HG03520 (cell line): ENCODE results near the gene EIF3F.

Experiments used
- ATAC-seq: cut with Tn5 transposase; IDR thresholded peaks from one replicate; pipeline ENCODE4 v1.9.1; 2021; ENCODE audit warnings: mild to moderate bottlenecking, moderate library complexity; ENCODE audit not compliant: unreplicated experiment

Gene EIF3F

DNA sequence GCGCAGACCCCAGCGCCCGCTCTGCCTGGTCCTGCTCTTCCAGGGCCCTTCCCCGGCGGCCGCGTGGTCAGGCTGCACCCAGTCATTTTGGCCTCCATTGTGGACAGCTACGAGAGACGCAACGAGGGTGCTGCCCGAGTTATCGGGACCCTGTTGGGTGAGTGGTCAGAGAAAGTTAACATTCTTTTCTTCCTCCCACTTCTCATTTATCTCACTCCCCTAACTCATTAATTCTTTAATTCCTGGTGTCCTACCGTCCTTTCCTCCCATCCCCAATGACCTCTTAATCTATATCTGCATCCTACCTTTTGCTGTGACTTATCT lies 385 bp downstream of the EIF3F start:
- peak; percentile 1 for ATAC-seq

DNA sequence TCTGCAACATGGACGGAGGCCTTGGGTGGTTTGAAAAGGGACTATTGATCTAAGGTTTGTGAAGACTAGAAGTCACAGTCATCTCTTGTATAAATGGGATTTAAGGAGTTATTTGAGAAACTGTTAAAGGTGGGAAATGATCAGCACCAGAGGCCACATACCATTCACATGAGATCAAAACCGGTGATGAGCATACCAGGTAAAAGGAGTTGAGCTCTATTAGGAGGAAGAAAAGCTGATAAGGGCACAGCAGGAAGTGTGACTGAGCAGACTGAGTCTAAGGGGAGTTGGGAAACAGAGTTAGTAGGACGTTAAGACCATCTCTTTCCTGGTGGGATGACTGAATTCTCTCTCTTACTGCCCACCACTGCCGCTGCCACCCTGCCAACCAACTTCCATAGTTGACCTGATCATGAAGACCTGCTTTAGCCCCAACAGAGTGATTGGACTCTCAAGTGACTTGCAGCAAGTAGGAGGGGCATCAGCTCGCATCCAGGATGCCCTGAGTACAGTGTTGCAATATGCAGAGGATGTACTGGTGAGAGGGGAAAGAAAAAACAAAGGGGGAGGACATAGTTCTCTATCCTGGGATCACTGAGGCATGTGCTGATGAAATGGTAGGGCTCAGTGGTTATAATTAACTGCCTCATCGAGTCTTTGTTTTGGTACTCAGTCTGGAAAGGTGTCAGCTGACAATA lies 7.6 kb downstream of the EIF3F start:
- no peak for ATAC-seq

DNA sequence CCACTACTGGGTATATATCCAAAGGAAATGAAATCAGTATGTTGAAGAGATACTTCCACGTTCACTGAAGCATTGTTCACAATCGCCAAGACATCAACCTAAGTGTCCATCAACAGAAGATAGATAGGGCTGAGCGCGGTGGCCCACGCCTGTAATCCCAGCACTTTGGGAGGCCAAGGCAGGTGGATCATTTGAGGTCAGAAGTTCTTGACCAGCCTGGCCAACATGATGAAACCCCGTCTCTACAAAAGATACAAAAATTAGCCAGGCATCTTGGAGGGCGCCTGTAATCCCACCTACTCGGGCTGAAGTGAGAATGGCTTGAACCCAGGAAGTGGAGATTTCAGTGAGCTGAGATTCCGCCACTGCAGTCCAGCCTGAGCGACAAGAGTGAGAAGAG lies 12.7 kb downstream of the EIF3F start:
- ATAC-seq = no peak

DNA sequence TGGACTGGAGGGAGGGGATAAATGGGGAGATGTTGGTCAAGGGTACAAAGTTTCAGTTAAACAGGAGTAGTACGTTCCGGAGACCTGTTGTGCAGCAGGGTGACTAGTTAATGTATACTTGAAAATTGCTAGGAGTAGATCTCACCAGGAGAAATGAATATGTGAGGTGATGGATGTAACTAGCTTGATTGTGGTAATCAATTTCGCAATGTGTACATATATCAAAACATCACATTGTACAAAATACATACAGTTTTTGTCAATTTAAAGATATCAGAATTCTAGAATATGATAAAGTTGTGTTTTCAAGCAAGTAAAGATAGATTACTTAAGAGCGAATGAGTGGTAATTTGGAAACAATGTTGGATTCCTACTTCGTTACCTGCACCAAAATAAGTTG lies 13.3 kb downstream of the EIF3F start:
- ATAC-seq = no peak

DNA sequence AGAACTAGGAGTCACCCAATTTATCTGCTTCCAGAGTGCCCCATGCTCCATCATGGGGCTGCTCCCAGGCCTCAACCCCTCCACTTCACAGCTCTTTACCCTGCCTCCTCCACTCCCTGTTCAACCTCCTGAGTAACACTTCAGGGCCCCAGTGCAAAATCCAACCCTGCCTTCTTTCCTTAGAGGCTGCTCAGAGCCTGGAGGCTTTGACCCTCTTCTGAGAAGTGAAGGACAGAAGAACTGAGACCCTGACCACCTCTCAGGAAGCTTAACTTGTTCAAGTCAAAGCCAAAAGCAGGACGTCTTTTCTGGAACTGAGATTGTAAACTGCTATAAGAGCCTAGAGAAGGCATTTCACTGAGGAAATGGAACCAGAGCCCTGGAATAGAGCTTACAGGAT lies 15.5 kb downstream of the EIF3F start:
- ATAC-seq = no peak

DNA sequence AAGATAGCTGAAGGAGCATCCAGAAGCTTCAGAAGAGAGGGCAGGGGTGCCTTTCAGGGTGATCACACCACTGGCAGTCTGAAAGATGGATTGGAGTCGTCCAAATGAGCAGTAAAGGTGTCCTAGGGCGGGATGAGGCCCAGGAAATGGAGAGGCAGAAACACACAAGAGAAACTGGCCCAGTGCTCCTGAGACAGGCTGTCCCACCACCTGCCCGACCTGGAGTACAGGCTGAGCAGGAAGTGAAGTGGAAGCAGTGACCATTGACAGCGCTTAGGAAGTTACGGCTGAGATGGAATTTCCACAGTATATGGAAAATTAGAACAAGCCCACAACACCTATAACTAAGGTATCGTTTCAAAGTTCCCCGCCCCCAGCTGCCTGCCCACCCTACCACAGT lies 16.1 kb downstream of the EIF3F start:
- ATAC-seq = no peak

DNA sequence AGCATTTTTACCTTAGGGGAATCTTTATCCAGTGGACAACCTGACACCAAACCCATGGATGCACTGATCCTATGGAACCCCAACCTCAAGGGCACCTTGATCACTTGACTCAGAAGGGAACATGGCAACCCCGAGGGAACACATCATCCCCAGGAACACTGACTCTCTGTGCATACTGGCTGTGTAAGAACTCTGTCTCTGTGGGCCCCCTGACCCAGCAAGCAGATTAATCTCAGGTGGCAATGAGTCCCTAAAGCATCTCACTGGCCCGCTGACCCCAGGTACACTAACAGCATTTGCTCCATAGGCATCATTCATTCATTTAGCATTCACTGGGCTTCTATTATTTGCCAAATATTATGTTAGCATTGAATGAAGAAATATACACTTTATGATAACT lies 16.9 kb downstream of the EIF3F start:
- ATAC-seq = no peak

DNA sequence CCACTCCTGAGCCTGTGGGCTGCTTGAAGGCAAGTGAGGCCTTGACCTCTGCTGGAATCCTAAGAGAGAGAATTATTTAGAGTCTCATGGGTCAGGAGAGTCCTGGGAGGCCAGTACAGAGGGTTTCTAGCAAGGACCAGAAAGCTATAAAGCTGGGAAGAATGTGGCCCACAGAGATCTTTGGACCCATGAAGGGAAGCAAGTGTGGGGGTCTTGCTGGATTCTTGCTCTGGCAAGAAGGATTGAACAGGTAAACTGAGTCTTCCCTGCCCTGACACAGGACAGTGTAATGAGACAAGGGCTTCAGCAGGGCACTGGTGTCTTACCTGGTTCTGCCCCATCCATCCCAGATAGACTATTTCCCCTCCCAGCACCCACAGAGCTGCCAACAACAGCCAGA lies 18.4 kb downstream of the EIF3F start:
- ATAC-seq = no peak

DNA sequence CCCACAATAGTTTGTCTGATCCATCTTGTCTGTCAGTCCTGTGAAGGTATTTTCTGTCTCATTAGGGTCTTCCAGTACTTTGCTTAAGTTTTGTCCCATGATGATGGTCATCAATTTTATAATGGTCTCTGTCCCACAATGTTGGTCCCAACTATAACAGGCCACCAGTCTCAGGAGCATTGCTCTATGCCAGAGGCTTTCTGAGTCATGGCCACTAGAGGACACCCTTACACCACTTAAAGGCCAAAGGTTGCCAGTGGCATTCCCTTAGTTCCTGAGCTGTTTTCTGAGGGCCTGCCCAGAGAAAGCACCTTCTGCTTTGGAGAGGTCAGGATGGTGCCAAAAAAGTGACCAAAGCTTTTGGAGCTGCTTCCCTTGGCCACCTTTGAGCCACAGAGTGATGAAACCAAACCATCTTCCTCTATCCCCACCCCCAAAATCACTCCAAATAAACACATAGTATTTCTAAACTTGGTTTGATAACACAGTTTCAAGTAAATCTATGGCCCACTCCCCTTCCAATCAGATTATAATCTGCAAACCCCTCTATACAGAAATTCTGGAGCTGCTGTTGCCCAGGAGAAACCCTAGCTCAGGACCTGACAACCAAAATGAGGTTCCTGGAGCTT lies 19.3 kb downstream of the EIF3F start:
- peak; percentile 74 for ATAC-seq

DNA sequence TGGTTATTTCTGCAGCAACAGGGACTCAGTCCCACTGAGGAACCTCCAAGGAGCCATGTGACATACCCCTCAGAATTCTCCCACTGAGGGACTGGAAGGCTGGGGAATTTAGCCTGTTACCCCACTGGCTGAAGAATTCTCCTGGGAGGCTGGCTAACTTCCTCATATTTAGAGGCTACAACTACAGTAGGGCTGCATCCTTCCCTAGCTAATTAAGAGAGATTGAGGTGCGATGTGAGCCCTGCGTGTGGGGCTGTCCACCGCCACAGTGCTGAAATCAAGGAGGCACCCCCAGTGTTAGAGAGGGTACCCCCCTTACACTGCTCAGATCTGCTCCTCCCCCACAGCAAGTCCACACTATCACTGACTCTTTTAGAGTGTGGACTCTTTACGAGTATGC lies 21.1 kb downstream of the EIF3F start:
- no peak for ATAC-seq

DNA sequence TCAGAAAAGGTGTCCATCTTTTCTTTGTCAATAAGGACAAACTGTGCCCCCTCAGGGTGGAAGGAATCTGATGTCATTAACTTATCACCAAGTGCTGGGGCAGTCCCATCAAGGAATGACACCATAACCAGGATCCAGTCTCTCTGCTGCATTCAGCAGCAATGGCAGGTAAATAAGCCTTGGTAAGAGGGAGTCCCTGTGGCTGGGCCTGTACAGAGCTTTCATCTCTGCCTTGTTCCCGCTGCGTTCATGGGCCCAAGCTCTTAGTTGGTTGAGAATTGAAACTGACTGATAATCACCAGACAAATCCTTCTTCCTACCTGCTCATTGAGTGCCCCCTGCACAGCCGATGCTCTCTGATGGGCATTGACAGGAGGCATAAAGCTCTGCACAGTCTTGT lies 22.7 kb downstream of the EIF3F start:
- no peak for ATAC-seq

DNA sequence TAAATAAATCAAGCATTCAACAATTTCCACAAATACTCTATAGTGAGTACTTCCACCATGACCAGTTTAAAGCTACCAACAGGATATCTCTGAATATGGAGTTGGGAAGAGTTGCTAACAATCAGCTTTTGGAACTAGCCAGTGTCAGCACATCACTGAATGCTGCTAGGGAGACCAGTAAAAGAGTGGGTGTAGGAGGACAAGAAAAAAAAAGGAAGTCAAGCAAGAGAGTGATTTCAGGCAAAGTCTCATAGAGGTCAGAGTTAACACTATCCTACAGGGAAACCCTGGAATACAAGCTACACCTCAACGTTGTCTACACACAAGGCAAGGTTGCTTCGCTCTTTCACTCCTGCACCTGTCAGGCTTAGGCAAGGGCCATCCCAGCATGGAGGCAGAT lies 24.2 kb downstream of the EIF3F start:
- no peak for ATAC-seq

DNA sequence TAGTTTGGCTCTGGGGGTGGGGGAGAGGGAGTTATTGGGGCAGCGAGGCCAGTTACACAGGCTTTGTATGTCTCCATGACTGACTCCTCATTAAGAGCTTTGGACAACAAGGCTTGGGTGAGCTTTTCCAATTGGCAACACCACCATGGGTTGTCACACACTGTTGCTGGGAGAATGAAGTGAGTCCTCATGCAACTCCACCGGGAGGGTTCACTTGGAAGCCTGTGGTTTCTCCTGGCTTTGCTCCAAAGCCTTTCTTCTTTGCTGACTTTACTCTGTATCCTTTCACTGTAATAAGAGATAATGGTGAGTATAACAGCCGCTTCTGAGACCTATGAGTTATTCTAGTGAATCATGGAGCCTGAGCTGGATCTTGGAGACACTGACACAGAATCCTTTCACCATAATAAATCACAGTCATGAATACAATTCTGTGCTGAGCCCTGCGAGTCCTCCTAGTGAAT lies 24.9 kb downstream of the EIF3F start:
- no peak for ATAC-seq

DNA sequence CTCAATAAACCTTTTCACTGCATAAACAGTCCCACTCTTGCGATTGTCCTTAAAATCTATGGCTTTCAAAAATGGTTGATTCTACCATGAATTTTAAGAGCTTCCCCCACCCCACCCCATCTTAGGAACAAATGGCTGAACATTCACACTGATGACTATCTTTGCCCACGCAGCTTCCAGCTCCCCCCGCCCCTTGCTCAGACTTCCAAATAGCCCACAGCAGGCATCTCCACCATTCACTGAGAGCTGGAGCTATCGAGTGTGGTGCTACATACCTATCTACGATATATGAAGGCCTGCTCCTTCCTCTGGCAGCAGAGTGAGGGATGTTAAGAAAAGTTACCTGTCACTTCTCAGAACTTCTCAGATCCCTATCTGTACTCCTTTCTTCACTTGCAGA lies 26.7 kb downstream of the EIF3F start:
- ATAC-seq = no peak

DNA sequence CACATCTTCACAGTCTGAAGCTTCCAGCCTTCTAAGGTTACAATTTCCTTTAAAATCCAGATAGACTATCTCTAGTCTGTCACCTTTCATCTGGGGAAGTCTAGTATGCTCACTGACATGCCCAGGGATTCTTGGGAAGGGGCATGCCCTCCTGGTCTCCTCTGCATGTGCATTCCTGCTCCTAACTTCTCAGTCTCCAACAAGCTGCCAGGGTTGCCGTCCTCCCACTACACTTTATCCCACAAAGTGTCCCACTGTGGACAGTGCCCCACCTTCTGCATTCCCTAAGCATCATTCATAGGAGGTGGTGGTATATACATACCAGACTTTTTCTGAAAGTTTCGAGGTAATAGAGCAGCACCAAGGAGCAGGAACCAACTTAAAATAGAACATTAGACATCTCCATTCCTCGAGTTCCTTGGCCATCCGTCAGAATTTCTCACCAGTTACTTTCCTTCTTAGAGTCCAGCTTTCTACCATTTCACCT lies 28.7 kb downstream of the EIF3F start:
- no peak for ATAC-seq

DNA sequence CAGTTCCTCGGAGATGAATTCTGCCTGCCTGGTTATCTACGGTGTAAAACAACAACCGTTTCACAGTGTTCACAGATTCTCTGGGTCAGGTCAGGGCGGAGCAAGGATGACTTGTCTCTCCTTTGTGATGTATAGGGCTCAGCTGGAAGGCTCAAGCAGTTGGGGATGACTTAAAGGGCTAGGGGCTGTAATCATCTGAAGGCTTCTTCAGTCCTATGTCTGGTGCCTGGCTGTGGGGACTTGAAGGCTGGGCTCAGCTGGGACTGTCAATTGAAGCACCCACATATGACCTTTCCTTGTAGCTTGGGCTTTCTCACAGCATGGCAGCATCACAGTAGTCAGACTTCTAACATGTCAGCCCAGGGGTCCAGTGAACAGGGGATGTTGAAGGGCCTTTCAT lies 29.3 kb downstream of the EIF3F start:
- no peak for ATAC-seq

DNA sequence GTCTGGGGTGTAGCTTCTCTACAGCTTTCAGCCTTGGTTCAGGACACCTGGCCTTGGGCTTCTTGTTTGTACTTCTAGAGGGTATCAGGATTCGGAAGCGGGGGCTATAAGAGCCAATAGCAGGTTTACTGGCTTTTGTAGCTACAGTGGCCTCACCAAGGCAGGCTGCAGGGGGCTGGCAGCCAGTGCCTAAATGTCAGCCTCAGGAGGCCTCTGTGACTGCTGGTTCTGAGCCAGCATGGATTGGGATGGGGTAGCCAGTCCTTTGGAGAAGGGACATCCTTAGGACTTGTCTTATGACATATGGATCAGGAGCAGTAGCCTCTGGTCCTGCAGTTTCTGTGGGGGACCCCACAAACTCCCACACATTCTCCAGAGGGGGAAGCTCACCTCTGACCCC lies 29.9 kb downstream of the EIF3F start:
- no peak for ATAC-seq

DNA sequence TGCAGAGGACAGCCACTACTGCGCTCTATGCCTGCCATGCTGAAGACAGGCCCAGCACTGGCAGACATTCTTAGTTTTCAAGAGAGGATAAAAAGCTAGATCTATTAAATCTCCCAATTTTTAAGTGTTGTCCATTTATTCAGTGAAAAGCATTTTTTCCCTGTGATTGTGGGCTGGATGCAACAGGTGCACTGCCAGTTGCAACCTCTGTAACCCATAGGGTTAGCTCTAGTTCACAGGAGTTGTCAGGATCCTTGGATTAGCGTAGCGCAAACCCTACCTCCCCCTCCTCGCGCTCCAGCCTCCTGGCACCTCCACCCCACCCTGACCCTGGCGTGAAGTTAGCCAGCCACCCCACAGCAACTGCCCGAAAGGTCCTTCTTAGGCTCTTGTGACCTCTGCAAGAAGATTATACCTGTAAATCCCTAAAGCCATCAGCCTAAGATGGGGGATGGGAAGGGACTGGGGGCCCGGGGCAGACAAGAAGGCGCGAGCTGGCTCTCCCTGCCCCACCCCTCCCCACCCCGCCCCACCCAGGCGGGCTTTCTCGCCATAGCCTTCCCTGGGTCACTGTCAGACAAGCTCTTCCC lies 30.9 kb downstream of the EIF3F start:
- no peak for ATAC-seq

DNA sequence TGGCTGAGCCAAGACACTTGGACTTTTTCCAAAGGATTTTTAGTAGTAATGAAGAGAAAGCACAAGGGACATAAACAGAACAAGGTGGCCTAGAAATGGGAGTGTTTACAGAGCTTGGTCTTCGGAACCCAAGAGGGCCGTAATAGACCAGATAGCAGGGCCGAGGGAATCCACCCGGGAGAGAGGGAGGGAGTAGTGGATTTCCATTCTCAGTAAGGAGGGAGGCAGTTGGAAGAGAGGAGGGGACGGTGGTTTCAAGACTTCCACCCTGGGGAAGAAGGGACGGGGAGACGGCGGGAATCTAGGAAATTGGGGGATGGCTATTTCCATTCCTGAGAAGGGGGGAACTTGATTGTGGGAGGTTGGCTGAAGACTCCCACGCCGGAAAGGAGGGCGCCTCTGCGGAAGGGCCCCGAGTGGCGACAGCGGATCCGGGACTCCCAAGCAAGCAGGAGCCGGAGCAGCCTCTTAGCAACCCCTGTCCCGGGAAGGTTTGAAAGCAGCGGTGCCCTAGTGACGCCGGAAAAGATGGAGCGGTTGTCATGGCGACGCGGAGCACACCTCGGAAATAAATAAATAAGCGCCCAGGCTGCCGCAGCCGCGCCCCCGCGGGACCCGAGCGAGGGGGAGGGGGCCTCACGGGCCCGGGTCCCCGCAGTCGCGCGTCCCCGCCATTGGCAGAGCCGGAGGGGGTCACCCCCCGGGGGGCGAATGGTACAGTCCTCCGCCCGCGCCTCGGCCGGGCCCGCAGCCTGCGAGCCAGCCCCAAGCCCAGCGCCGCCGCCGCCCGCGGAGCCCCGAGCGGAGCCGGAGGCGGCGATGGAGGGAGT lies 31.6 kb downstream of the EIF3F start:
- no peak for ATAC-seq

DNA sequence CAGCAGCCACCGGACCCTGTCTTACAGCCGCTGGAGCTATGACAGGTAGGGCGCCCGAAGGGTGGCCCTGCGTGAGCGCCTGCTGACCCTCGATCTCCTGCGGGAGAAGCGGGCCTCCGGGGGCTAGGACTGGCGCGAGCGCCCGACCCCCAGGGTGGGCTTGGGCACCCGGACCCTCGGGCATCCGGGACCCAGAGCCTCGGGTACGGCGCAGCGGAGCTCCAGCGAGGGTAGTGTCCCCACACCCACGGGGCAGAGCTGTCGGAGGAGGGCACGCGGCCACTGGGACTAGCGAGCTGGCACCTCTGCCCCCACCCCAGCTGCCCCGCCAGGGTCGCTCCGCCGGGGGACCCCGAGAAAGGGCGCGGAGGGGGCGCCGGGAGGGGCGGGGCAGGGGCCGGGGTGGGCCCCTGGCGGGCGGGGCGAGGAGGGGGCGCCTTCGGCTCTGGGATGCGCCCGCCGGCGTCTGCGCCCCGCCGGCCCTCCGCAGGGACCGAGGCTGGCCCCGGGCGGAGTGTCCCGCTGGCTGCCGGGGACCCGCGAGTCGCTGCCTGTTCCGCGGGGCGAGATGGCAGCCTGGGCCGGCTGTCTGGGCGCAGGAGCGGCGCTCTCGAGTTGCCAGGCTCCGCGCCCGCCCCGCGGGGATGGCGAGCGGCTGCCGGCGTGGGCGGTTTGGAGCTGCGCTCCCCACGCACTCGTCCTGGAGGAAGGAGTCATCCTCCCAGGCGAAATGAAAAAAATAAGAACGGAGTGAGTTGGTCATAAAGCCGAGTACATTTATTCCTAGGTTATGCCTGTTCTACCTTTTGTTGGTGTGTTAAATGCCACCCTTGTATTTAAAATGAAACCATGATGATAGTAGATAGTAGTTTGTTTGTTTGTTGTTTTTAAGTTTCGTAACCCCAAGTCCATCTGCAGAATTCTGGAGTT lies 32.4 kb downstream of the EIF3F start:
- no peak for ATAC-seq

DNA sequence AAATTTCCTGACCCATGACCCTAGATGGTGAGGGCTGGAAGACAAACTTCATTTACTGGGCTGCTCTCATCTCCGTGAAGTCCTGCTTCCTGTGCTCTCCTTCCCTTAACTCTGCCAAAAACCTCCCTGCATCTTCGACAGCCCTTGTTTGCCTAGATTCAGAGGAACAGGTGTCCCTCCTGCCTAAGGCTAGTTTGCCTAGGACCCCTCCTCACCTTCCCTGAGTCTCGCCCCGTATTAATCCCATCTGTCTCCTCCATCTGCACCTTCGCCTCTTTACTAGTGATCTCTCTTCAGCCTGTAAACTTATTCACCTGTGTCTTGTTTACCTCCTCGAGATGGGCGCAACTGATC lies 33.1 kb downstream of the EIF3F start:
- no peak for ATAC-seq
